GM20000 (cell line): ENCODE data around the gene WARS2.

Source experiments
- DNase-seq: peaks from one replicate; pipeline ENCODE4 v3.0.0; 2012; ENCODE audit warnings: low spot score
- TF ChIP-seq, protein P1 (sequence below): IDR thresholded peaks from 2 replicates; pipeline ENCODE4 v1.5.1; 2012; ENCODE audit warnings: mild to moderate bottlenecking, control low read depth; ENCODE audit errors: extremely low read depth, missing control alignments

WARS2 gene

DNA sequence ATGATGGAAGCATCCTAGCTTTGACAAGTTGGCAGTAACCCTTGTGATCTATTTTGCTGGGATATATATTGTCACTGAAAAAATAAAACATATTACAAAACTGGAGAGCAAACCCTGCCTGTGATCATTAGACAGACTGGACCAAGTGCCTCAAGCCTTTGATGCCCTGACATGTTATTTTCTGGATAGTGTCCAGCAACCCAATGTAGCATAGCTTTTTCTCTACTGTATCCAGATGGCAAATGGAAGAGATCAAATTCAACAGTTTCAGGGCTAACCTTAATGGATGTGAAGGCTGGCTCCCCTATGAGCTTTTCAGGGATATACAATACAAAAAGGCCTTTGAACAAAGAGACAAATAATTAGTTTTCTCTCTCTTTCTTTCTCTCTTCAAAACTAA lies 25.1 kb downstream of the WARS2 start:
- no peak for DNase-seq
- TF ChIP-seq, protein P1, sequence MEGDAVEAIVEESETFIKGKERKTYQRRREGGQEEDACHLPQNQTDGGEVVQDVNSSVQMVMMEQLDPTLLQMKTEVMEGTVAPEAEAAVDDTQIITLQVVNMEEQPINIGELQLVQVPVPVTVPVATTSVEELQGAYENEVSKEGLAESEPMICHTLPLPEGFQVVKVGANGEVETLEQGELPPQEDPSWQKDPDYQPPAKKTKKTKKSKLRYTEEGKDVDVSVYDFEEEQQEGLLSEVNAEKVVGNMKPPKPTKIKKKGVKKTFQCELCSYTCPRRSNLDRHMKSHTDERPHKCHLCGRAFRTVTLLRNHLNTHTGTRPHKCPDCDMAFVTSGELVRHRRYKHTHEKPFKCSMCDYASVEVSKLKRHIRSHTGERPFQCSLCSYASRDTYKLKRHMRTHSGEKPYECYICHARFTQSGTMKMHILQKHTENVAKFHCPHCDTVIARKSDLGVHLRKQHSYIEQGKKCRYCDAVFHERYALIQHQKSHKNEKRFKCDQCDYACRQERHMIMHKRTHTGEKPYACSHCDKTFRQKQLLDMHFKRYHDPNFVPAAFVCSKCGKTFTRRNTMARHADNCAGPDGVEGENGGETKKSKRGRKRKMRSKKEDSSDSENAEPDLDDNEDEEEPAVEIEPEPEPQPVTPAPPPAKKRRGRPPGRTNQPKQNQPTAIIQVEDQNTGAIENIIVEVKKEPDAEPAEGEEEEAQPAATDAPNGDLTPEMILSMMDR: no peak

DNA sequence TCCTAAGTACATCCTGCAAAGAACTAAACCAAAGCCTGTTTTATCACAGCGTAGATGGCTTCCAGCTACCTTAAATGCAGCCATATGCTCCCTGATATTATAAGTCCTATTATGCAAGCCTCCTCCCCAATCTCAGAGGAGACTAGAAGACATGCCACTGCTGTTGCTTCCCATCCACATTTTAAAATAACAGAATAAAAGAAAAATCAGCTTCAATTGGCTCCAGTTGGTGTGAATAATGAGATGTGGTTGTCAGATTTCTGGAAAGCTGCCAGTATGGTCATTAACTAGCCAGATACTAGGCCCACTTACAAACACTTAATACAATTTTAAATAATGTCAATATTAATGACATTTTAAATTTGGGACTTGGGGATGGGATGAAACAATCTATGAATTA lies 25.7 kb downstream of the WARS2 start:
- TF ChIP-seq, protein P1: no peak
- DNase-seq: no peak

DNA sequence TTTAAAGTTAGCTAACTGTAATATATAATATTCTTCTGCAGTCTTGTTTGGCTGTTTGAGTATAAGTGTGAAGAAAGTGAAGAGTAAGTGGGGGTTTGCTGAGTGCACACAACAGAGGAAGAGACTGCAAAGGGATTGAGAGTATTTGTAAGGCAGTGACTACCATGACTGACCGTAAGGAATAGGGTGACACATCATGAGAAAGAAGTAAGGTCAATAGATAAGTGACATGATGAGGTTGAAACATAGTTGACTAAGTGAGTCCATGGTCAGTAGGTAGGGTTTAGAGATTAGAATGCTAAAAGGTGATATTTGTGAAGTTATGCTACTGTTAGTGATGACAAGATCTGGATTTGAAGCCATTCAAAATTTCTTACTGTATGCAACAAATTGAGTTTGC lies 27.7 kb downstream of the WARS2 start:
- TF ChIP-seq, protein P1: no peak
- no peak for DNase-seq

DNA sequence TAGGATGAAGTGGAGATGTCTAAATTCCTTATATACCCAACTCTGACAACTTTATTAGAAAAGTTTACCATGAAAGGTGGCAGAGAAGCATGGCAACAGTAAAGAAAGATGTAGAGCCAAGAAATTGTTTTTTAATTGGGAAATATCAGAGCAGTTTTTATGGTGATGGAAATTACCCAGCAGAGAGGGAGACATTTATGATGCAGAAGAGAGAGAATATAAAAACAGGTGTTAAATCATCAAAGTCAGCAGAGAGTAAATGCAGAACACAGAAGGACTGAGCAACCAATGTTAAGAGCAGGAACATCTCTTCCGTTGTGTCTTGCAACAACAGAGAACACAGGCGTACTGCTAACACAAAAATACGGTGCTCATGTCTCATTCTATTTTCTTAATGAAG lies 28.2 kb downstream of the WARS2 start:
- TF ChIP-seq, protein P1: no peak
- no peak for DNase-seq

DNA sequence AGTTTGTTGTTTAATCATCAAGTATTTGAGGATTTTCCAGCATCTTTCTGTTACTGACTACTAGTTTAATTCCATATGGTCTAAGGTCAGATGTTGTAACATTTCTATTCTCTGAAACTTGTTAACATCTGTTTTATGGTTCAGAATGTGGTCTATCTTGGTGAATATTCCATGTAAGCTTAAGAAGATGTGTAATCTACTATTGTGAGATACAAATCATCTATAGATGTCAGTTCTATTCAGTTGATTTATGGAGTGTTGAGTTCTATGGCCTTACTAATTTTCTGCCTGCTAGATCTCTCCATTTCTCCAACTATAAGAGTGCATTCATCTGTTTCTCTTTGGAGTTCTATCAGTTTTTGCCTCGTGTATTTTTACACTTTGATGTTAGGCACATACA lies 31.5 kb downstream of the WARS2 start:
- no peak for DNase-seq
- TF ChIP-seq, protein P1: no peak

DNA sequence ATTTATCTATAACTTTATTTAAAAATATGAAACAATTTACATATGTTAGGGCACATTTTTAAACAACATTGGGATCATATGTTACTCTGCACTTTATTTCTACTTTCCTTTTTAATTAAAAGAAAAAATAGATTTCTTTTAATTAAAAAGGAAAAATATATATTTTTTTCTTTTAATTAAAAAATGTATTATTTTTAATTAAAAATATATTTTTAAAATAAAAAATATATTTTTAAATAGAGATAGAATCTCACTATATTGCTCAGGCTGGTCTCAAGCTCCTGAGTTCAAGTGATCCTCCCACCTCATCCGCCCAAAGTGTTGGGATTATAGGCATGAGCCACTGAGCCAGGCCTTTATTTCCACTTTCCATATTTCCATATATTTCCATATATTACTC lies 36.7 kb downstream of the WARS2 start:
- TF ChIP-seq, protein P1: no peak
- no peak for DNase-seq

DNA sequence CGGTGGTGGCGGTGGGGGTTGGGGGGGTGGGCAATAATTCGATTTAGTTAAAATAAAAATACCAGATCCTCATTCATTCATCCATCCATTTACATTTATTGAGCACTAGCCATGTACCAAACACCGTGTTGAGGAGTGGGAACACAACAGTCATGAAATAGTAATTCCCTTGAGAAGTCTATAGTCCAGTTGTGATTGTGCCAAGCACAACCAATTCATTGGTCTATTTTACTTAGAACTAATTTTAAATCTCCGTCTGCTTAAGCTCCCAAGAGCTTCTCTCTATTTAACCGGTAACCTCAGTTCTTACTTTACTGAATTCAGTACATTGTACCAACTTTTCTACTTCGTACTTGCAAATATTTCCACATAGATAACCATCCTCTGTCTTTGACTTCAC lies 38.4 kb downstream of the WARS2 start:
- DNase-seq: no peak
- TF ChIP-seq, protein P1: no peak

DNA sequence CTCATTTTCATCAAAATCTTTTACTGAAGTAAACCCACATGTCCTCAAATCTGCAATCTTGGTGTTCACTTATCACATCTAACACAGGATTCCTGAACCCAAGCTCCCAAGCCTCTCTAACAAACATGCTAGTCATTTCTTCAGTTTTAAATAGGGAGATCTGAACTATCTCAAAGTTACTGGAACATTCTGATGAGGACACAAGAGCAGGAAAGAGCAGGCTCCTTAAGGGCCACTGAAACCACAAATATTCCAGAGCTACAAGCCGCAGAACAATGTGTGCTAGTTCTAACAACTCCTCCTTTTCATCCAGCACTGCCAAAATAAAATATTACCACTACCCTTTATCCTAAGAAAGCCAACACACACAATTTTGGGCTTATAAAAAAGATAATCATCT lies 38.9 kb downstream of the WARS2 start:
- DNase-seq: no peak
- TF ChIP-seq, protein P1: no peak
